ENCODE measurements around the gene SPATA24.
"Not testable (repeated sequence)": the region's sequence is repeated elsewhere in the genome, so short reads cannot be mapped to it uniquely, and the experiment has no call there.

SPATA24 gene

DNA sequence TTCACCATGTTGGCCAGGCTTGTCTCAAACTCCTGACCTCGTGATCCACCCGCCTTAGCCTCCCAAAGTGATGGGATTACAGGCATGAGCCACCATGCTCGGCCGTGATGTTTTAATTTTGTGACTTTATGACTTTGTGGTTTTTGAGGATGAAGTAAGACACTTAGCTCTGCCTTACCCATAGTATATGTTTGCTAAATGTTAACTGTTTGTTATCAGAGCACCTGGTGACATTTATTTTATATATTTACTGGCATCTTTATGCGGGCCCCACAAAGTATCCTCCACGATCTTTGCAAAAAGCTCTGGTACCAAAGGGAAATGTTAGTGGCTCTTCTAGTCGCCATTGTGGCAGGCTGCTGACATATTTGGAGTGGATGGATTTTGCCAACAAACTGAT is 27.5 kb downstream of the SPATA24 start:
- TF ChIP-seq POLR2A (IDR thresholded peaks at IDR 0.05; ENCODE audit: low read length) = no peak

GRCh38 chr5:139374909-139375308 is 29.0 kb downstream of the SPATA24 start:
- TF ChIP-seq GATA1 (IDR thresholded peaks at IDR 0.05; ENCODE audit: low read depth, low read length) (no peak), POLR2A (IDR thresholded peaks at IDR 0.05; ENCODE audit: low read length) (no peak)
- no peak for DNase-seq

More for the DNA sequence above, 27.5 kb downstream of the SPATA24 start:
- no peak for DNase-seq

DNA sequence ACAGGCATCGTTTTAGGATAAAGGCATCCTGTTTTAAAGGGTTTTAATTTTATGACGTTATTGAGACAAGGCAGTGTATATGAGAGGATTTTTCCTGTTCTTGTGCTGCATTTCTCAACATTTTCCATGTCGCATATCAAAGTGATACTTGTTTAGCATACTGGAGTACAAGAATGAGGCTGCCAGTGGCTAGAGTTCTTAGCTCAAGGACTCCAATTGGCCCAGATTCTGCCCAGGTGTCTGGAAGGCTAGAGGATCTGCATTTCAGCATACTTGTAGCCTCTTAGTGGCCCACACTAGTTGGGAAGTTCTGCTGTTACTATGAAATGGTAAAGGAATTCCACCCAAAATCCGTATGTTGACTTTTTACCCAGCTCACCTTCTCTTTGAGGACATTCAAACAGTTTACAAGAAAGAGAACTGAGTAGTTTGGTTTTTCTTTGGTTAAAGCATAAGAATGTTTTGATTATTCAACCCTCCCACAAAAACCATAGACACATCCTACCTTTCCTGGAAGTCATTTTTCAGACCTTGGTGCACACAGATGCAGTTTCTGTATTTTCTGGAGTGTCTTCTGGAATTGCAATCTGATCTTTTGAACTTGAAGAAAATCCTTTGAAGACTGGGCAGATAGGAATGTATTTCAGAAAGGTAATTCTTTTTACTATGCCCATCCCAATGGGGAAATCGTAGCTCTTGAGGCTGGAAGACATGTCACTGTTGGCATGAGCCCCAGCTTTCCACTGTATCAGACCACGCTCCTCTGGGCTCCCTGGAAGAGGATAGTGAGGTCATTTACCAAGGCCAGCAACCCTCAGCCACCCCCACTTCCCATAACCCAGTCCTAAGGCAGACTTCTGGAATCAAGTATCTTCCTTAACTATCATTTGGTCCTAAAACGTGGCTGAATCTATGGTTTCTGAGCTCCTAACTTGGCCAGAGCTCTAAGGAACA is 32.1 kb downstream of the SPATA24 start:
- TF ChIP-seq POLR2A (IDR thresholded peaks at IDR 0.05; ENCODE audit: low read length) (no peak), GATA1 (IDR thresholded peaks at IDR 0.05; ENCODE audit: low read depth, low read length) (no peak)
- no peak for DNase-seq

- no peak for TF ChIP-seq POLR2A (IDR thresholded peaks at IDR 0.05; ENCODE audit: low read length)
- no peak for DNase-seq
These were observed 34.7 kb downstream of the SPATA24 start for GRCh38 chr5:139369181-139369580.

GRCh38 chr5:139368613-139369012 is 35.3 kb downstream of the SPATA24 start:
- DNase-seq = peak in 1 of 2 experiments; percentile 51
- TF ChIP-seq GATA1 (IDR thresholded peaks at IDR 0.05; ENCODE audit: low read depth, low read length) (no peak), POLR2A (IDR thresholded peaks at IDR 0.05; ENCODE audit: low read length) (no peak)

- no peak for DNase-seq
These were observed 39.4 kb downstream of the SPATA24 start for GRCh38 chr5:139364466-139364865.

GRCh38 chr5:139363937-139364336 is 40.0 kb downstream of the SPATA24 start:
- no peak for TF ChIP-seq POLR2A (IDR thresholded peaks at IDR 0.05; ENCODE audit: low read length)
- TF ChIP-seq GATA1 (IDR thresholded peaks at IDR 0.05; ENCODE audit: low read depth, low read length) = no peak
- no peak for DNase-seq

More at GRCh38 chr5:139364466-139364865, 39.4 kb downstream of the SPATA24 start:
- TF ChIP-seq POLR2A (IDR thresholded peaks at IDR 0.05; ENCODE audit: low read length) = no peak
- TF ChIP-seq GATA1 (IDR thresholded peaks at IDR 0.05; ENCODE audit: low read depth, low read length) = no peak

DNA sequence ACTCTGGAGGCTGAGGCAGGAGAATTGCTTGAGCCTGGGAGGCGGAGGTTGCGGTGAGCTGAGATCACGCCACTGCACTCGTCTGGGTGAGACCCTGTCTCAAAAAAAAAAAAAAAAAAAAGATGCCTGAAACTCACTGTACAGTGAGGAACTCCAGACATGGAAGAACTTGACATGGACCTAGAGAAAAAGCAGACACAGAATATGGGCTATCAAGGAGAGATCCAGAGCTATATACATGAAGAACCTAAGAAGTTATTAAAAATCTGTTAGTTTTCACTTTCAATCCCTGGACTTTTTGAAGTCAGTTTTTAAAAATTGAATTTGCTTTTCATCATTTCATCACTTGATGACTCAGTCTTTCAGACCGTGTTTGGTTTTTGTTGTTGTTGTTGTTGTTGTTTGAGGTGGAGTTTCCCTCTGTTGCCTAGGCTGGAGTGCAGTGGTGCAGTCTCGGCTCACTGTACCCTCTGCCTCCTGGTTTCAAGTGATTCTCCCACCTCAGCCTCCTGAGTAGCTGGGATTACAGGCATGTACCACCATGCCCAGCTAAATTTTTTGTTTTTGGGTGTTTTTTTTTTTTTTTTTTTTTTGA is 42.0 kb downstream of the SPATA24 start:
- TF ChIP-seq GATA1 (IDR thresholded peaks at IDR 0.05; ENCODE audit: low read depth, low read length) = no peak
- no peak for TF ChIP-seq POLR2A (IDR thresholded peaks at IDR 0.05; ENCODE audit: low read length)
- DNase-seq = no peak

DNA sequence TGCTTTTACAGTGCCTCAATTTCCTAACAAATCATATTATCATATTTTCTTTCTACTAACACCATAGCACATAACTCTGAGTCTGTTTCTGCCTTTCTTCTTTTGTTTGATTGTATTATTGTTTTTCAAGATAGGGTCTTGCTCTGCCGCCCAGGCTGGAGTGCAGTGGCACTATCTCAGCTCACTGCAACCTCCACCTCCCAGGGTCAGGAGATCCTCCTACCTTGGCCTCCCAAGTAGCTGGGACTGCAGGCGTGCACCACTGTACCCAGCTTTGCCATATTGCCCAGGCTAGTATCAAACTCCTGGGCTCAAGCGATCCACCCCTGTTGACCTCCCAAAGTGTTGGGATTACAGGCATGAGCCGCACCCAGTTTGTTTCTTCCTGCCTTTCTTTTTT is 43.5 kb downstream of the SPATA24 start:
- TF ChIP-seq POLR2A (IDR thresholded peaks at IDR 0.05; ENCODE audit: low read length) (no peak), GATA1 (IDR thresholded peaks at IDR 0.05; ENCODE audit: low read depth, low read length) (no peak)
- no peak for DNase-seq

DNA sequence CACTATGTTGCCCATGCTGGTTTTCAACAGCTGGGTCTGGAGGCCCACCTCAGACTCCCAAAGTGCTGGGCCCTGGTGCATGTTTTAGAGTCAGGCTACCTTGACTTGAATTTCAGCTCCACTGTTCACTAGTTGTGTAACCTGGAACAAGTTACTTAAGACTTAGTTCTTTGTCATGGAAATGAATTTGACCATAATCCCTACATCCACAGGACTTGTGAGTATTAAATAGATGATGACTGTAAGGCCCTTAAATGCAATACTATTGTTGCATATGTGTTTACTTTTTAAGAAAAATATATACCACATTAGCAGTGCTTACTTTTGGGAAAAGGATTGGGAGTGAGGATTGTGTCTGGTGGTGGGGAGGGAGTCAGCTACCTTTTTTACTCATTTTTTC is 45.8 kb downstream of the SPATA24 start:
- no peak for DNase-seq
- TF ChIP-seq GATA1 (IDR thresholded peaks at IDR 0.05; ENCODE audit: low read depth, low read length) = no peak
- TF ChIP-seq POLR2A (IDR thresholded peaks at IDR 0.05; ENCODE audit: low read length) = no peak

GRCh38 chr5:139355900-139356299 is 48.0 kb downstream of the SPATA24 start:
- DNase-seq = not testable (repeated sequence)

DNA sequence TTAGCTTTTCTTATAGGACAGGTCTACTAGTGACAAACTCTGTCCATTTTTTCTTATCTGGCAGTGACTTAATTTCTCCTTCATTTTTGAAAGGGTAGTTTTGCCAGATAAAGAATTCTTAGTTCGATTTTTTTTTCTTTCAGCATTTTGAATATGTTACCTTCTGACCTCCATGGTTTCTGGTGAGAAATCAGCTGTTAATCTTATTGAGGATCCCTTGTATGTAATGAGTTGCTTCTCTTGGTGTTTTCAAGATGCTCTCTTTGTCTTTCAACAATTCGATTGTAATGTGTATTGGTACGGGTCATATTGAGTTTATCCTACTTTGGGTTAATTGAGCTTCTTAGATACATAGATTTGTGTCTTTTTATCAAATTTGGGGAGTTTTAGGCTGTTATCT is 49.7 kb downstream of the SPATA24 start:
- DNase-seq = no peak
- TF ChIP-seq GATA1 (IDR thresholded peaks at IDR 0.05; ENCODE audit: low read depth, low read length) = no peak
- no peak for TF ChIP-seq POLR2A (IDR thresholded peaks at IDR 0.05; ENCODE audit: low read length)

DNA sequence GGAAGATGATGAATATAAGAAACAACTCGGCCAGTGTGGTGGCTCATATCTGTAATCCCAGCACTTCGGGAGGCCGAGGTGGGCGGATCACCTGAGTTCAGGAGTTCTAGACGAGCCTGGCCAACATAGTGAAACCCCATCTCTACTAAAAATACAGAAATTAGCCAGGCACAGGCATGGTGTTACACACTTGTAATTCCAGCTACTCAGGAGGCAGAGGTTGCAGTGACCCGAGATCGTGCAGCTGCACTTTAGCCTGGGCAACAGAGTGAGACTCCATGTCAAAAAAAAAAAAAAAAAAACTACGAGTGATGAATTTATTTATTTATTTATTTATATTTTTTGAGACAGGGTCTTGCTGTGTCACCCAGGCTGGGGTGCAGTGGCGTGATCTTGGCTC is 56.0 kb downstream of the SPATA24 start:
- not testable (repeated sequence) for DNase-seq

Measured in erythroblast (primary cell).